GM12878 (cell line): ENCODE results near the gene PLCB2. TPM values are rescaled to one million over a fixed set of nuclear protein-coding genes. Genes with fewer than 3 reads are reported as not detected.

ENCODE experiments used
- ATAC-seq: fragments of 200-7000 bp; cut with Tn5 transposase; 3 replicates; pipeline ENCODE4 v1.9.1; 2020; ENCODE audit warnings: mild to moderate bottlenecking, moderate library complexity
- BruUV-seq: library from RNA; stranded (reverse); fragments of 400-500 nt; replicated peaks from 2 replicates; lab custom pipeline; 2021; lab: Mats Ljungman, UMichigan
- CTCF ChIA-PET: fragments of 300-600 bp; sonication (Branson Sonifier 250); formaldehyde crosslinking; extraction: SDS; loops from one replicate; lab custom pipeline; 2021; ENCODE audit warnings: inconsistent platforms; lab: Yijun Ruan, JAX
- POLR2A ChIA-PET: fragments of 350-600 bp; formaldehyde crosslinking; extraction: SDS; loops from one replicate; lab custom pipeline; 2021; ENCODE audit warnings: inconsistent platforms; lab: Charles Lee
- RAD21 ChIA-PET: fragments of 300-600 bp; sonication (Branson Sonifier 250); formaldehyde crosslinking; loops from one replicate; lab custom pipeline; 2023; ENCODE audit warnings: antibody characterized with exemption; ENCODE audit not compliant: unreplicated experiment; lab: Charles Lee
- SMC1A ChIA-PET: fragments of 300-600 bp; sonication (Branson Sonifier 250); formaldehyde crosslinking; loops from one replicate; lab custom pipeline; 2023; ENCODE audit not compliant: unreplicated experiment, uncharacterized antibody; lab: Charles Lee
- DNase-seq: peaks from one replicate; pipeline ENCODE4 v3.0.0-alpha.2; 2011; ENCODE audit warnings: low read depth, low spot score
- FAIRE-seq: peaks from 3 replicates; lab custom pipeline; 2011; peaks lifted over from hg19 to GRCh38; lab: Jason Lieb, UNC
- H2AFZ ChIP-seq: 2 replicates; pipeline ENCODE4 v1.6.0; 2011; ENCODE audit warnings: low read depth, low read length, control low read depth; ENCODE audit not compliant: control insufficient read depth
- H3K27ac ChIP-seq: 2 replicates; pipeline ENCODE4 v1.5.1; 2011; ENCODE audit warnings: control low read depth; ENCODE audit not compliant: control insufficient read depth, insufficient read depth
- H3K27me3 ChIP-seq, 2 experiments: replicated peaks in 1 of 2; 2 replicates each; pipeline versions ENCODE4 v1.6.0 to v1.6.1; 2011; ENCODE audit warnings: low read length in 1 of 2; ENCODE audit not compliant: control insufficient read depth in 2 of 2, insufficient read depth in 2 of 2
- H3K36me3 ChIP-seq, 2 experiments: 2 replicates each; pipeline ENCODE4 v1.5.1; 2011; ENCODE audit warnings: low read length in 1 of 2; ENCODE audit not compliant: control insufficient read depth in 2 of 2, insufficient read depth in 2 of 2
- H3K4me1 ChIP-seq: 2 replicates; pipeline ENCODE4 v1.6.1; 2011; ENCODE audit warnings: mild to moderate bottlenecking, low read length, moderate library complexity, mixed read lengths; ENCODE audit not compliant: control insufficient read depth, insufficient read depth
- H3K4me2 ChIP-seq: 2 replicates; pipeline ENCODE4 v1.6.0; 2011; ENCODE audit warnings: control low read depth; ENCODE audit not compliant: control insufficient read depth, insufficient read depth
- H3K4me3 ChIP-seq: fragments of 200-600 bp; sonication (generic); 2 replicates; pipeline ENCODE4 v1.5.1; 2016
- H3K79me2 ChIP-seq: 2 replicates; pipeline ENCODE4 v1.6.0; 2011; ENCODE audit warnings: low read length; ENCODE audit not compliant: control insufficient read depth, insufficient read depth
- H3K9ac ChIP-seq: 2 replicates; pipeline ENCODE4 v1.8.0; 2011; ENCODE audit warnings: low read length, control low read depth, mixed read lengths; ENCODE audit not compliant: control insufficient read depth, insufficient read depth
- H3K9me3 ChIP-seq: replicated peaks from 3 replicates; pipeline ENCODE4 v1.5.1; 2011; ENCODE audit warnings: mild to moderate bottlenecking, low read length; ENCODE audit not compliant: control insufficient read depth, insufficient read depth
- H4K20me1 ChIP-seq: 2 replicates; pipeline ENCODE4 v1.6.0; 2011; ENCODE audit not compliant: control insufficient read depth, insufficient read depth
- CEBPB ChIP-seq, 2 experiments: fragments of 150-350 bp in 1 of 2; IDR thresholded peaks; 2 replicates each; pipeline ENCODE4 v1.6.1; 2012 to 2014; ENCODE audit warnings: low read depth in 2 of 2, low read length in 2 of 2, borderline replicate concordance in 1 of 2, inconsistent platforms in 1 of 2
- GABPA ChIP-seq: IDR thresholded peaks from 2 replicates; pipeline ENCODE4 v1.6.1; 2014; ENCODE audit warnings: antibody characterized with exemption, low read depth, mild to moderate bottlenecking, inconsistent platforms
- MEF2B ChIP-seq: fragments of 450-650 bp; IDR thresholded peaks from 2 replicates; pipeline ENCODE4 v1.6.1; 2018; ENCODE audit warnings: mild to moderate bottlenecking, moderate library complexity; ENCODE audit not compliant: partially characterized antibody, poor library complexity, severe bottlenecking
- PAX8 ChIP-seq: fragments of 450-650 bp; IDR thresholded peaks from 2 replicates; pipeline ENCODE4 v1.6.1; 2017; ENCODE audit warnings: mild to moderate bottlenecking, moderate library complexity
- RFX5 ChIP-seq: IDR thresholded peaks from 2 replicates; pipeline ENCODE4 v1.6.1; 2011; ENCODE audit warnings: low read depth, low read length, improper control_type of control experiment
- STAT1 ChIP-seq: fragments of 450-650 bp; conservative IDR thresholded peaks from 2 replicates; pipeline ENCODE4 v1.6.1; 2014; ENCODE audit warnings: antibody characterized with exemption, mild to moderate bottlenecking
- WGBS: methylation state at CpG from one replicate; pipeline ENCODE4 v1.1.6; 2016; ENCODE audit warnings: low lambda C conversion rate; ENCODE audit not compliant: insufficient replicate concordance, insufficient coverage; ENCODE audit errors: missing lambda C conversion rate; 5-methylcytosine and 5-hydroxymethylcytosine counted together
- in situ Hi-C: fragments of 300-500 bp; cut with MboI; formaldehyde crosslinking; loops from 9 replicates; pipeline ENCODE4 v1.14.3; 2018; ENCODE audit warnings: mixed read lengths
- intact Hi-C: fragments of 100-400 bp; cut with micrococcal nuclease; formaldehyde crosslinking; loops from one replicate; pipeline ENCODE4 v1.14.2; 2022; ENCODE audit not compliant: unreplicated experiment
- polyA plus RNA-seq, 11 experiments: library from polyadenylated mRNA; depleted of rRNA in 4 of 11; unstranded in 6 of 11; stranded (reverse) in 5 of 11; fragments of >200 nt; fragmentation: Nextera tagmentation in 4 of 11; fragmentation: Illumina TruSeq in 1 of 11; extraction: Ambion mirVana in 4 of 11; extraction: Trizol in 1 of 11; gene quantifications; 1 replicate in 1 of 11; 2 replicates in 10 of 11; pipeline versions ENCODE4 v1.2.1 to v1.2.3, GENCODE V29; 2011 to 2016; ENCODE audit warnings: inconsistent platforms in 2 of 11, missing spikeins in 2 of 11, low read depth in 1 of 11
- total RNA-seq, 4 experiments: library from RNA; depleted of rRNA in 3 of 4; stranded (reverse); fragments of >200 nt in 3 of 4; fragmentation: Illumina TruSeq in 1 of 4; extraction: Trizol in 1 of 4; gene quantifications; 2 replicates each; pipeline versions ENCODE4 v1.2.1 to v1.2.3, GENCODE V29; 2013 to 2021
- TF ChIP-seq, protein P1 (sequence below): fragments of 450-650 bp; formaldehyde crosslinking; IDR thresholded peaks from 2 replicates; pipeline ENCODE4 v1.4.0; 2020; ENCODE audit warnings: mild to moderate bottlenecking, moderate library complexity
- TF ChIP-seq, protein P2 (sequence below): fragments of 450-650 bp; IDR thresholded peaks from 2 replicates; pipeline ENCODE4 v1.6.1; 2017; ENCODE audit warnings: low read depth, mild to moderate bottlenecking, moderate library complexity
- TF ChIP-seq, protein P3 (sequence below): fragments of 450-650 bp; IDR thresholded peaks from 2 replicates; pipeline ENCODE4 v1.6.1; 2016; ENCODE audit warnings: mild to moderate bottlenecking, moderate library complexity, borderline replicate concordance
- TF ChIP-seq, protein P4 (sequence below): fragments of 150-350 bp; IDR thresholded peaks from 2 replicates; pipeline ENCODE4 v1.6.1; 2016; ENCODE audit warnings: low read depth, low read length

Gene PLCB2
- total and polyA plus RNA-seq, 10 of the 15 experiments (the other 5 are each of a cell fraction or from before 2014, with no cell fraction given): 1.2 to 39.4 (median 10.7) TPM

DNA sequence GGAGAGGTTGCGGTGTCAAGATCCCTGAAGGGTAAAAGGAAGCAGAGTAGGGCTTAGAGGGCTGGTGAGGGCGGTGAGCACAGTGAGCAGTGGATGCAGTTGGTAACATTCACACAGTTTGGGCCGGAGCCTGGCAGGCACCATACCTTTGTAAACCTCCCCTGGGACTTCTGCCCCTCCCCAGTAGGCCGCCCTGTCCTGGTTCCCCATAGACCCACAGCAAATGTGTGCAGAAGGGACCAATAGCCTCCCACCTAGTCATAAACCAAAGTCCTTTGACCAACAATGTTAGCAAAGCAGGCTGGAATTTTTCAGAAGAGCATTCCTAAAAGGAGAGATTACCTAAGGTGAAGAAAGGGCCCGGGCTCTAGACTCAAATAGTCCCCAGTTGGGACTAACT is 41.4 kb upstream of the PLCB2 start:
- ChIA-PET CTCF (interaction anchor here (0.7 to 1.1 kb wide), 2 partner anchors 11 to 22 kb away, joined by 3 read pairs; no protein-coding TSS in a partner anchor), RAD21 (no interaction called here), POLR2A (no interaction called here), SMC1A (interaction anchor here (1.1 kb wide), 1 partner anchor 73 kb away, joined by 3 read pairs; no protein-coding TSS in a partner anchor)
- ATAC-seq (no peak), DNase-seq (no peak), FAIRE-seq (no peak)
- H3K9me3 ChIP-seq: no peaks in the 10 kb centered on the region
- in situ Hi-C loops (loop anchor here (5.0 kb wide), 1 partner anchor 73 kb away; no protein-coding TSS in a partner anchor), intact Hi-C loops (loop anchor here (10.0 kb wide), 1 partner anchor 156 kb away; no protein-coding TSS in a partner anchor)
- BruUV-seq: no TSS peak
- no peak overlapping the region for H3K4me3 ChIP-seq
- H3K4me2 ChIP-seq: no peak overlapping the region
- H4K20me1 ChIP-seq: no peaks in the 10 kb centered on the region
- 36% methylated on average over 5 of the region's 5 CpGs for whole genome bisulfite sequencing
- no peaks in the 10 kb centered on the region for H3K79me2 ChIP-seq
- H3K9ac ChIP-seq: no peak overlapping the region
- H2AFZ ChIP-seq: no peak overlapping the region
- H3K27me3 ChIP-seq: peaks cover 0 to 2% of the 10 kb centered on the region in 2 experiments; a peak in 1 of 4 replicates
- H3K27ac ChIP-seq: no peak overlapping the region
- H3K36me3 ChIP-seq: no peaks in the 10 kb centered on the region
- H3K4me1 ChIP-seq: no peaks in the 10 kb centered on the region
- TF ChIP-seq, protein P1, sequence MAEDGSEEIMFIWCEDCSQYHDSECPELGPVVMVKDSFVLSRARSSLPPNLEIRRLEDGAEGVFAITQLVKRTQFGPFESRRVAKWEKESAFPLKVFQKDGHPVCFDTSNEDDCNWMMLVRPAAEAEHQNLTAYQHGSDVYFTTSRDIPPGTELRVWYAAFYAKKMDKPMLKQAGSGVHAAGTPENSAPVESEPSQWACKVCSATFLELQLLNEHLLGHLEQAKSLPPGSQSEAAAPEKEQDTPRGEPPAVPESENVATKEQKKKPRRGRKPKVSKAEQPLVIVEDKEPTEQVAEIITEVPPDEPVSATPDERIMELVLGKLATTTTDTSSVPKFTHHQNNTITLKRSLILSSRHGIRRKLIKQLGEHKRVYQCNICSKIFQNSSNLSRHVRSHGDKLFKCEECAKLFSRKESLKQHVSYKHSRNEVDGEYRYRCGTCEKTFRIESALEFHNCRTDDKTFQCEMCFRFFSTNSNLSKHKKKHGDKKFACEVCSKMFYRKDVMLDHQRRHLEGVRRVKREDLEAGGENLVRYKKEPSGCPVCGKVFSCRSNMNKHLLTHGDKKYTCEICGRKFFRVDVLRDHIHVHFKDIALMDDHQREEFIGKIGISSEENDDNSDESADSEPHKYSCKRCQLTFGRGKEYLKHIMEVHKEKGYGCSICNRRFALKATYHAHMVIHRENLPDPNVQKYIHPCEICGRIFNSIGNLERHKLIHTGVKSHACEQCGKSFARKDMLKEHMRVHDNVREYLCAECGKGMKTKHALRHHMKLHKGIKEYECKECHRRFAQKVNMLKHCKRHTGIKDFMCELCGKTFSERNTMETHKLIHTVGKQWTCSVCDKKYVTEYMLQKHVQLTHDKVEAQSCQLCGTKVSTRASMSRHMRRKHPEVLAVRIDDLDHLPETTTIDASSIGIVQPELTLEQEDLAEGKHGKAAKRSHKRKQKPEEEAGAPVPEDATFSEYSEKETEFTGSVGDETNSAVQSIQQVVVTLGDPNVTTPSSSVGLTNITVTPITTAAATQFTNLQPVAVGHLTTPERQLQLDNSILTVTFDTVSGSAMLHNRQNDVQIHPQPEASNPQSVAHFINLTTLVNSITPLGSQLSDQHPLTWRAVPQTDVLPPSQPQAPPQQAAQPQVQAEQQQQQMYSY (CRISPR knock-in tag): no peak
- TF ChIP-seq, protein P2, sequence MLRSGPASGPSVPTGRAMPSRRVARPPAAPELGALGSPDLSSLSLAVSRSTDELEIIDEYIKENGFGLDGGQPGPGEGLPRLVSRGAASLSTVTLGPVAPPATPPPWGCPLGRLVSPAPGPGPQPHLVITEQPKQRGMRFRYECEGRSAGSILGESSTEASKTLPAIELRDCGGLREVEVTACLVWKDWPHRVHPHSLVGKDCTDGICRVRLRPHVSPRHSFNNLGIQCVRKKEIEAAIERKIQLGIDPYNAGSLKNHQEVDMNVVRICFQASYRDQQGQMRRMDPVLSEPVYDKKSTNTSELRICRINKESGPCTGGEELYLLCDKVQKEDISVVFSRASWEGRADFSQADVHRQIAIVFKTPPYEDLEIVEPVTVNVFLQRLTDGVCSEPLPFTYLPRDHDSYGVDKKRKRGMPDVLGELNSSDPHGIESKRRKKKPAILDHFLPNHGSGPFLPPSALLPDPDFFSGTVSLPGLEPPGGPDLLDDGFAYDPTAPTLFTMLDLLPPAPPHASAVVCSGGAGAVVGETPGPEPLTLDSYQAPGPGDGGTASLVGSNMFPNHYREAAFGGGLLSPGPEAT: no peak
- TF ChIP-seq STAT1 (no peak), PAX8 (no peak), CEBPB (IDR thresholded peaks at IDR 0.05; ENCODE audit: borderline replicate concordance in 1 of 2, low read depth in 2 of 2, low read length in 2 of 2) (no peak), GABPA (no peak), RFX5 (no peak), MEF2B (no peak)
- TF ChIP-seq, protein P3, sequence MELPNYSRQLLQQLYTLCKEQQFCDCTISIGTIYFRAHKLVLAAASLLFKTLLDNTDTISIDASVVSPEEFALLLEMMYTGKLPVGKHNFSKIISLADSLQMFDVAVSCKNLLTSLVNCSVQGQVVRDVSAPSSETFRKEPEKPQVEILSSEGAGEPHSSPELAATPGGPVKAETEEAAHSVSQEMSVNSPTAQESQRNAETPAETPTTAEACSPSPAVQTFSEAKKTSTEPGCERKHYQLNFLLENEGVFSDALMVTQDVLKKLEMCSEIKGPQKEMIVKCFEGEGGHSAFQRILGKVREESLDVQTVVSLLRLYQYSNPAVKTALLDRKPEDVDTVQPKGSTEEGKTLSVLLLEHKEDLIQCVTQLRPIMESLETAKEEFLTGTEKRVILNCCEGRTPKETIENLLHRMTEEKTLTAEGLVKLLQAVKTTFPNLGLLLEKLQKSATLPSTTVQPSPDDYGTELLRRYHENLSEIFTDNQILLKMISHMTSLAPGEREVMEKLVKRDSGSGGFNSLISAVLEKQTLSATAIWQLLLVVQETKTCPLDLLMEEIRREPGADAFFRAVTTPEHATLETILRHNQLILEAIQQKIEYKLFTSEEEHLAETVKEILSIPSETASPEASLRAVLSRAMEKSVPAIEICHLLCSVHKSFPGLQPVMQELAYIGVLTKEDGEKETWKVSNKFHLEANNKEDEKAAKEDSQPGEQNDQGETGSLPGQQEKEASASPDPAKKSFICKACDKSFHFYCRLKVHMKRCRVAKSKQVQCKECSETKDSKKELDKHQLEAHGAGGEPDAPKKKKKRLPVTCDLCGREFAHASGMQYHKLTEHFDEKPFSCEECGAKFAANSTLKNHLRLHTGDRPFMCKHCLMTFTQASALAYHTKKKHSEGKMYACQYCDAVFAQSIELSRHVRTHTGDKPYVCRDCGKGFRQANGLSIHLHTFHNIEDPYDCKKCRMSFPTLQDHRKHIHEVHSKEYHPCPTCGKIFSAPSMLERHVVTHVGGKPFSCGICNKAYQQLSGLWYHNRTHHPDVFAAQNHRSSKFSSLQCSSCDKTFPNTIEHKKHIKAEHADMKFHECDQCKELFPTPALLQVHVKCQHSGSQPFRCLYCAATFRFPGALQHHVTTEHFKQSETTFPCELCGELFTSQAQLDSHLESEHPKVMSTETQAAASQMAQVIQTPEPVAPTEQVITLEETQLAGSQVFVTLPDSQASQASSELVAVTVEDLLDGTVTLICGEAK: no peak
- TF ChIP-seq, protein P4, sequence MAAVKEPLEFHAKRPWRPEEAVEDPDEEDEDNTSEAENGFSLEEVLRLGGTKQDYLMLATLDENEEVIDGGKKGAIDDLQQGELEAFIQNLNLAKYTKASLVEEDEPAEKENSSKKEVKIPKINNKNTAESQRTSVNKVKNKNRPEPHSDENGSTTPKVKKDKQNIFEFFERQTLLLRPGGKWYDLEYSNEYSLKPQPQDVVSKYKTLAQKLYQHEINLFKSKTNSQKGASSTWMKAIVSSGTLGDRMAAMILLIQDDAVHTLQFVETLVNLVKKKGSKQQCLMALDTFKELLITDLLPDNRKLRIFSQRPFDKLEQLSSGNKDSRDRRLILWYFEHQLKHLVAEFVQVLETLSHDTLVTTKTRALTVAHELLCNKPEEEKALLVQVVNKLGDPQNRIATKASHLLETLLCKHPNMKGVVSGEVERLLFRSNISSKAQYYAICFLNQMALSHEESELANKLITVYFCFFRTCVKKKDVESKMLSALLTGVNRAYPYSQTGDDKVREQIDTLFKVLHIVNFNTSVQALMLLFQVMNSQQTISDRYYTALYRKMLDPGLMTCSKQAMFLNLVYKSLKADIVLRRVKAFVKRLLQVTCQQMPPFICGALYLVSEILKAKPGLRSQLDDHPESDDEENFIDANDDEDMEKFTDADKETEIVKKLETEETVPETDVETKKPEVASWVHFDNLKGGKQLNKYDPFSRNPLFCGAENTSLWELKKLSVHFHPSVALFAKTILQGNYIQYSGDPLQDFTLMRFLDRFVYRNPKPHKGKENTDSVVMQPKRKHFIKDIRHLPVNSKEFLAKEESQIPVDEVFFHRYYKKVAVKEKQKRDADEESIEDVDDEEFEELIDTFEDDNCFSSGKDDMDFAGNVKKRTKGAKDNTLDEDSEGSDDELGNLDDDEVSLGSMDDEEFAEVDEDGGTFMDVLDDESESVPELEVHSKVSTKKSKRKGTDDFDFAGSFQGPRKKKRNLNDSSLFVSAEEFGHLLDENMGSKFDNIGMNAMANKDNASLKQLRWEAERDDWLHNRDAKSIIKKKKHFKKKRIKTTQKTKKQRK: no peak
